Prostate gland (tissue), 2 donors: ENCODE data around the gene RSL1D1. TPM values are rescaled to one million over a fixed set of nuclear protein-coding genes. Genes with fewer than 3 reads are reported as not detected.

Experiments
- DNase-seq: peaks from one replicate; pipeline ENCODE4 v3.0.0-alpha.2; 2019; ENCODE audit warnings: low spot score
- H3K27ac ChIP-seq, 2 donors: fragments of 200-600 bp; sonication (generic); 2 replicates each; pipeline ENCODE4 v1.5.1; 2017 to 2019
- H3K27me3 ChIP-seq: fragments of 200-600 bp; sonication (generic); replicated peaks from 2 replicates; pipeline ENCODE4 v1.5.1; 2019; ENCODE audit not compliant: insufficient read depth
- H3K36me3 ChIP-seq, 2 donors: fragments of 200-600 bp; sonication (generic); 1 replicate in 1 of 2; 2 replicates in 1 of 2; pipeline versions ENCODE4 v1.5.1 to v1.8.1; 2017 to 2019
- H3K4me1 ChIP-seq: fragments of 200-600 bp; sonication (generic); replicated peaks from 2 replicates; pipeline ENCODE4 v1.5.1; 2019
- H3K4me3 ChIP-seq, 2 donors: fragments of 200-600 bp; sonication (generic); 2 replicates each; pipeline ENCODE4 v1.5.1; 2017 to 2019
- H3K9me3 ChIP-seq: fragments of 200-600 bp; sonication (generic); 2 replicates; pipeline ENCODE4 v1.5.1; 2017
- CTCF ChIP-seq, 4 experiments: fragments of 200-600 bp in 2 of 4; fragments of 450-650 bp in 2 of 4; sonication (generic) in 2 of 4; IDR thresholded peaks; 1 replicate in 3 of 4; 2 replicates in 1 of 4; pipeline ENCODE4 v1.5.1; 2016 to 2019; ENCODE audit warnings: antibody characterized with exemption in 4 of 4, mild to moderate bottlenecking in 2 of 4, moderate library complexity in 2 of 4
- POLR2A ChIP-seq: fragments of 450-650 bp; IDR thresholded peaks from one replicate; pipeline ENCODE4 v1.6.1; 2016; ENCODE audit warnings: antibody characterized with exemption, mild to moderate bottlenecking
- POLR2AphosphoS5 ChIP-seq: sonication (generic); formaldehyde crosslinking; IDR thresholded peaks from one replicate; pipeline ENCODE4 v1.6.1; 2017; ENCODE audit warnings: antibody characterized with exemption
- WGBS: methylation state at CpG from one replicate; pipeline ENCODE4 v1.1.5; 2018; 5-methylcytosine and 5-hydroxymethylcytosine counted together
- intact Hi-C: fragments of 100-400 bp; cut with DNase I; formaldehyde crosslinking; loops from one replicate; pipeline ENCODE4 v1.14.2; 2022
- total RNA-seq, 2 donors: library from RNA; depleted of rRNA; stranded (reverse); fragments of >200 nt; gene quantifications; one replicate each; pipeline ENCODE4 v1.1.0, GENCODE V29; 2016

Gene RSL1D1
- total RNA-seq, 2 donors from 2014 or later: 100 to 132 TPM

- Histone ChIP-seq H3K4me1 (peaks cover 30% of the 10 kb centered on the region), H3K27me3 (no peaks in the 10 kb centered on the region), H3K27ac (peak overlapping the region; percentile 98 to 99), H3K4me3 (peak overlapping the region; percentile 93 to 95), H3K36me3 (no peaks in the 10 kb centered on the region), H3K9me3 (no peaks in the 10 kb centered on the region)
- DNase-seq: peak; percentile 62
- under 1% methylated on average over 57 of the region's 93 CpGs for WGBS
- TF ChIP-seq POLR2AphosphoS5 (no peak), POLR2A (no peak), CTCF (IDR thresholded peaks at IDR 0.05) (no peak)
- intact Hi-C loops: loop anchor here (5.0 to 10.0 kb wide), 4 partner anchors 54 to 154 kb away; partner anchors contain the start of genes GSPT1, SNN and TXNDC11
These were observed 54.8 kb downstream of the RSL1D1 start for GRCh38 chr16:11796227-11797165.

GRCh38 chr16:11795887-11796226, 55.5 kb downstream of the RSL1D1 start:
- H3K4me3 ChIP-seq: peak overlapping the region; percentile 93 to 95
- WGBS: 54% methylated on average over 8 of the region's 8 CpGs
- no peaks in the 10 kb centered on the region for H3K27me3 ChIP-seq
- intact Hi-C loops: loop anchor here (5.0 to 10.0 kb wide), 4 partner anchors 54 to 154 kb away; partner anchors contain the start of genes GSPT1, SNN and TXNDC11
- DNase-seq: no peak
- no peaks in the 10 kb centered on the region for H3K9me3 ChIP-seq
- H3K36me3 ChIP-seq: no peaks in the 10 kb centered on the region
- H3K27ac ChIP-seq: peak overlapping the region; percentile 98 to 99
- peaks cover 30% of the 10 kb centered on the region for H3K4me1 ChIP-seq
- TF ChIP-seq CTCF (IDR thresholded peaks at IDR 0.05): no peak
- no peak for TF ChIP-seq POLR2AphosphoS5
- no peak for TF ChIP-seq POLR2A

- H3K36me3 ChIP-seq: no peaks in the 10 kb centered on the region
- peaks cover 30% of the 10 kb centered on the region for H3K4me1 ChIP-seq
- intact Hi-C loops: loop anchor here (5.0 to 10.0 kb wide), 4 partner anchors 53 to 153 kb away; partner anchors contain the start of genes GSPT1, SNN and TXNDC11
- H3K27ac ChIP-seq: peak overlapping the region; percentile 98 to 99
- H3K4me3 ChIP-seq: peak overlapping the region; percentile 93 to 95
- H3K9me3 ChIP-seq: no peaks in the 10 kb centered on the region
- H3K27me3 ChIP-seq: no peaks in the 10 kb centered on the region
- 81% methylated on average over 20 of the region's 20 CpGs for WGBS
- no peak for TF ChIP-seq POLR2A
- no peak for TF ChIP-seq CTCF (IDR thresholded peaks at IDR 0.05)
- no peak for TF ChIP-seq POLR2AphosphoS5
- DNase-seq: no peak
These were observed 56.1 kb downstream of the RSL1D1 start for GRCh38 chr16:11794996-11795886.

GRCh38 chr16:11794447-11794846, 56.9 kb downstream of the RSL1D1 start:
- Histone ChIP-seq H3K4me1 (peaks cover 30% of the 10 kb centered on the region), H3K27me3 (no peaks in the 10 kb centered on the region), H3K36me3 (no peaks in the 10 kb centered on the region), H3K9me3 (no peaks in the 10 kb centered on the region), H3K4me3 (no peak overlapping the region), H3K27ac (peak overlapping the region; percentile 70 to 98)
- 20% methylated on average over 2 of the region's 2 CpGs for WGBS
- intact Hi-C loops: loop anchor here (10.0 kb wide), 1 partner anchor 130 kb away; the partner anchor contains the start of gene SNN
- DNase-seq: no peak
- no peak for TF ChIP-seq POLR2A
- no peak for TF ChIP-seq CTCF (IDR thresholded peaks at IDR 0.05)
- no peak for TF ChIP-seq POLR2AphosphoS5
